HepG2 (cell line): ENCODE results near the gene ASCC2.

Experiments
- CREB1 ChIP-seq, 2 experiments: fragments of 450-650 bp in 1 of 2; IDR thresholded peaks; 2 replicates each; pipeline ENCODE4 v1.6.1; 2016 to 2017; ENCODE audit warnings: control low read depth in 1 of 2, mild to moderate bottlenecking in 1 of 2, missing compliant biosample characterization in 1 of 2, missing genetic modification characterization in 1 of 2
- EEA1 ChIP-seq: sonication (generic); formaldehyde crosslinking; IDR thresholded peaks from 2 replicates; pipeline ENCODE4 v1.5.1; 2020; ENCODE audit warnings: mild to moderate bottlenecking, missing genetic modification reagents, borderline replicate concordance
- SP1 ChIP-seq, 2 experiments: fragments of 450-650 bp in 1 of 2; sonication (generic) in 1 of 2; formaldehyde crosslinking in 1 of 2; IDR thresholded peaks; 2 replicates each; pipeline versions ENCODE4 v1.4.0 to v1.6.1; 2016 to 2020; ENCODE audit warnings: missing genetic modification reagents in 1 of 2
- TAF1 ChIP-seq: sonication (generic); formaldehyde crosslinking; IDR thresholded peaks from 2 replicates; pipeline ENCODE4 v1.4.0; 2020; ENCODE audit warnings: missing genetic modification reagents
- ZBTB10 ChIP-seq: sonication (generic); formaldehyde crosslinking; IDR thresholded peaks from 2 replicates; pipeline ENCODE4 v1.4.0; 2020; ENCODE audit warnings: missing genetic modification reagents, borderline replicate concordance
- ZIK1 ChIP-seq: sonication (generic); formaldehyde crosslinking; IDR thresholded peaks from 2 replicates; pipeline ENCODE4 v1.5.0; 2020; ENCODE audit warnings: mild to moderate bottlenecking, low read depth, missing genetic modification reagents, borderline replicate concordance

- no peak for TF ChIP-seq CREB1 (IDR thresholded peaks at IDR 0.05)
- TF ChIP-seq CREB1 (CRISPR knock-in tag; IDR thresholded peaks at IDR 0.05): no peak
- no peak for TF ChIP-seq TAF1
- no peak for TF ChIP-seq SP1 (IDR thresholded peaks at IDR 0.05)
- TF ChIP-seq SP1 (CRISPR knock-in tag; IDR thresholded peaks at IDR 0.05): no peak
- TF ChIP-seq ZIK1 (CRISPR knock-in tag): no peak
- no peak for TF ChIP-seq ZBTB10
- no peak for TF ChIP-seq EEA1 (CRISPR knock-in tag)
These were observed 11.0 kb downstream of the ASCC2 start for GRCh38 chr22:29827091-29827490.
